HG03060 (cell line): ENCODE measurements around the gene PDK1.

ENCODE experiments used
- ATAC-seq: cut with Tn5 transposase; IDR thresholded peaks from one replicate; pipeline ENCODE4 v1.9.1; 2021; ENCODE audit warnings: low read depth, moderate number of reproducible peaks; ENCODE audit not compliant: unreplicated experiment

Gene PDK1

DNA sequence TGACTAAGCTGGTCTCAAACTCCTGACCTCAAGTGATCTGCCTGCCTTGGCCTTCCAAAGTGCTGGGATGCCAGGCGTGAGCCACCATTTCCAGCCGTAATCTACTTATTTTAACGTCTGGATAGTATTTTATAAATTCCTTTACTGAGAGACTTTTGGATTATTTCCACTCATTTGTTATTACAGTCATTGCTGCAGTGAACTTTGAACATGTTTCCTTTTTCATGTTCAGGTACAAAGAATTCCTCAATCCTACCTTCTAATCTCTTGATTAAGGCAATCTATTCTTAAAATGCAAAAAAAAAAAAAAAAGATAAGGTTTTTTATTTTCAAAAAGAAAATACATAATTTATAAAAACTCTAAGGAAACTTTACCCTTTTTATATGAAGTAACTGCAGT is 78.6 kb downstream of the PDK1 start:
- ATAC-seq = no peak

DNA sequence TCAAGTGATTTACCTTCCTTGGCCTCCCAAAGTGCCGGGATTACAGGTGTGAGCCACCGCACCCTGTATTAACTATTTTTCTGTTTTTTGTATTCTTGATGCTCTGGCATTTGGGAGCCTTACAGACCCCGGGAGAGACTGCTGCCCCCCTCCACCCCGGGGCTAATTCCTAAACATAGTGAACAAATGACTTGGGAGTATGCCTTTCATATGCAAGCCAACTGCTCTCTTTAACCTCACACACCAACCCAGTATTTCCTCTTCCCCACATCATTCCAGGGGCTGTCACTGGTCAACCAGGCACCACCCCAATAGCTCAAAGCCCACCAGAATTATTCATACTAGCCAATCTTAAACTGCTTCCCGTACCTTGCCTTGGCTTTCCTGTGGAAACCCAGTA is 79.7 kb downstream of the PDK1 start:
- no peak for ATAC-seq

DNA sequence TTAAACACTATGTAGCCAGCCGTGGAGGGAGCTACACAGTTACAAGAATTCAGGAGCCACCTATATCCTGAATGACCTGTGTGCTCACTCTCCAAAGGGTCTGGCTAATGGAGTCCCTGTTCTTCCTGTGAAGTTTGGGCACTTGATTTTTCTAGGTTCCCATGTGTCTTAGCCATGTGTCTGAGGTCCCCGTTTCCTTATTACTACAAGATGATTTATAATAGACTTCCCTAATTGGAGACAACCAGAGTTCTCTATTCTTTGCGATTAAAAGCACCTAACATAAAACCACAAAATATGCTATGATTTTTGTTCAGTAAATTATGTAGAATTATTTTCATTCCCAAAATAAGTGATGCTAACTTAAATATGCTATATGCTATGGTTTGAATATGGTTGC is 83.4 kb downstream of the PDK1 start:
- no peak for ATAC-seq

DNA sequence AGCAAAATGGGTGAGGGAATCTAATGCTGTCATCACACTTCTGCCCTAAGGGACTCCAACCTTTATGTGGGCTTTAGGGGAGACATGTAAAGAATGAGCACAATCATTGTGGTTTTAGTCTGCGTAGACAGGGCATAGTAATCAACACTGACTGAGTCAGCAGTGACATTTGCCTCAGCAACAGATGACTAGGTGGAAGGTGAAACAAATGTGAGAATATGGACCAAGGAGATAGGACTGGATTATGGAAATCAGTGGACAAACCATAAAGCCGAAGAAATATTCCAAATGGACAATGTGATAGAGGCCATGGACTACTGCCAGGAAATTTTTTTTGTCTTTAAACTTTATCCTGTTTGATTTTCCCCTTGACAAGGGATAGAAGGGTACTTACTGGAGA is 83.9 kb downstream of the PDK1 start:
- ATAC-seq = no peak

DNA sequence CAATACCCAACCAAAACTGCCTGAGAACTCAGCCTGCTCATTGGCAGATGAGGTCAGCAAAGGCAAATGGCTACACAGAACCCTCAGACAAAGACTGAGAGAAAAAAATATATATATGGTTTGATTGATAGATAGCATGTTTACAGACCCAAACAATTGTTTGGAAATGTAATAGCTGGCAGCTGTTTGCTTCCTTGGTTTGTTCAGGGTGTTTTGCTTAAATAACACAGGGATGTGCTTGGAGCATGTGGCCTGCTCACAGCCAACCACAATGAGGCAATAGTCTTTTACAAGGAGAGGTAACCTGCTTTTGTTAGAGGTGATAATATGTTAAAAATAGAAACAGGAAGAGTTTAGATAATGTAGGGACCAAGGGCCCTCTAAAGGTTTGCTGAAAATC is 84.5 kb downstream of the PDK1 start:
- ATAC-seq = no peak

DNA sequence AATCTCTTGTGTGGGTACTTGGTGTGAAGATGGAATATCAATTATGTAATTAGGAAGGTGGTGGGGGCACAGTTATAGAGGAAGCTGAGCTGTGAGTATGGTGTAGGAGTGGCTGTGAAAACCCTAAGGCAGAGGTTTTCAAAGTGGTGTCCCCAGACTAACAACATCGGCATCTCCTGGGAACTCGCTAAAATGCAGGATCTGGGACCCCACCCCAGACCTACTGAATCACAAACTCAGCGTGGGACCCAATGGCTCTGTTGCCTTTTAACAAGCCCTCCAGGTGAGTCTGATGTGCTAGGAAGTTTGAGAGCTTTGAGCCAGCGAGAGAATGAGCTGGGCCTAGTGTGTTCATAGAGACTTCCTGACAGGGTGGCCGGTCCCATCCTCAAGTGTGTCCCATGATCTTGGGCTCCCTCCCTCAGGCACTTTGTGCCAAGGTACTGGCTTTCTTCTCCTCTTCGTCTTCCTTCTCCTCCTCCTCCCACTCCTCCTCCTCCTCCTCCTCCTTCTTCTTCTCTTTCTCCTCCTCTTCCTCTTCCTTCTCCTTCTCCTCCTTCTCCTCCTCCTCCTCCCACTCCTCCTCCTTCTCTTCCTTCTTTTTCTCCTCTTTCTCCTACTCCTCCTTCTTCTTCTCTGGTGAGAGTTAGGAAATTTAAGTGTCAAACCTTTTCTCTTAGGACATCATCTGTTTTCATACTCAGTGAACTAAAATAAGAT is 86.6 kb downstream of the PDK1 start:
- ATAC-seq = no peak

DNA sequence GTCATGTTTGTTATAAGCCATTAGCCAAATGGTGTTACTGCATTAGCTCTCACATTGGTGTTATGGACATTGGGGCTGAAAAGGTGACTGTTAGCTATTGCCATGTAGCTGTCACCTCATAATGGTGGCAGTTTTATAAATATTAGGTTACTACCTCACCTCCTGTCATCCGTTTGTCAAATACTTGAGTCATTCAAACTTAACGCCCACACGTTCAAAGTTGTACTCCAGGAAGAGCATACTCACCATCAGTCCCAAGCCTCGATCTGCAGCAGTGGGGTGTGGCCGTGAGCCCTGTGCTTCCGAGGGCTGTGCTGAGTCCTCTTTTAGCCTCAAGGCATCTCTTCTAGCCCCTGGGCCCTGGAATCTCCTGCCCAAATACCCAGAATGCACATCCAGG is 87.3 kb downstream of the PDK1 start:
- ATAC-seq = no peak

DNA sequence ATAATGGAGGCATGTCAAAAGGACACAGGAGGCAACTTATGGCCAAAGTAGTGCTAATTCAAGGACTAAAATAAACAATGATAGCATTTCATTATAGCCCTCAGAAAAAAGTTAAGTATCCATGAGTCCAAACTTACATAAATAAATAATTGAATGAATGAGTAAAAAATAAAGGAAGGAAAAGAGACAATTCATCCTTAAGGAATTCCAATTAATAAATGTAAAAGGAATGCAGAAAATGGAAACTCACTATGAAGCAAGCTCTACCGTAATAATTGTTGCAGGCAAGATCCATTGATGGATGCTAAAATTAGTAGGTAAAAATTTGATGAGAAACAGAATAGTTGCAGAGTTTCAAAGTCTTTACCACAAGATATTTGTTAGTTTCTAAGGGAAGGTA is 91.5 kb downstream of the PDK1 start:
- ATAC-seq = no peak

DNA sequence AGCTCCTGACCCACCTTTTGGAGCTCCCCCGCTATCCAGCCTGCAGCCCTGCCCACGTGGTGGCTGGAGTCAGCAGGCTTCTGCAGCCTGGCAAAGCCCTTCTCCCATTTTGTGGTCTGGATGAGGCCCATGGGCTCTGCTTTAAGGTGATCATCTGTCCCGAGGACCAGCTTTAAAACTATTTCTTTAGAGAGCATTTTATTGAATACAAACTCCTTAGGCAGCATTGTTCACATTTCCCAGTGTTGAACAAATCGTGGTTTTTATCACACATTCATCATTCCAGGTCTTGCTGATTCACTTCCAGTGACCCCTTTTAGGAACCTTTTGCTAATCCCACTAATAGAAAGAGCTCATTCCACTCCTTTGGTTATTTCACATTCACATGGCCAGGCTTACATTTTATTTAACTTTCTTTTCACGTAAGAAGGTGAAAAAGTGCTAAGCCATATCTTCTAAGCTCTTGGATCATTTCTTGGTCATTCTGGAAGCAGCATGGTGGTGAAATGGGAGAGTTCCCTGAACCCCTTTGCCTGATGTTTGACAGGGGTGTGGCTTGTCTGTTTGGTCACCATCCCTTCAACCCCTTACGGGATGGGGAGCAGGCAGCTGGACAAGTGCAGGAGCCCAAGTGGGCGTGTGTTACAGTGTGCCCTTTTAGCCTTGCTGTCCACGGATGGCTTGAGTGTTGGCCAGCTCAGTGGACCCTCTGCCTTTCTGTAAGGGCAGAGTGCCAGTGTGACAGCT is 99.4 kb downstream of the PDK1 start:
- ATAC-seq = no peak

DNA sequence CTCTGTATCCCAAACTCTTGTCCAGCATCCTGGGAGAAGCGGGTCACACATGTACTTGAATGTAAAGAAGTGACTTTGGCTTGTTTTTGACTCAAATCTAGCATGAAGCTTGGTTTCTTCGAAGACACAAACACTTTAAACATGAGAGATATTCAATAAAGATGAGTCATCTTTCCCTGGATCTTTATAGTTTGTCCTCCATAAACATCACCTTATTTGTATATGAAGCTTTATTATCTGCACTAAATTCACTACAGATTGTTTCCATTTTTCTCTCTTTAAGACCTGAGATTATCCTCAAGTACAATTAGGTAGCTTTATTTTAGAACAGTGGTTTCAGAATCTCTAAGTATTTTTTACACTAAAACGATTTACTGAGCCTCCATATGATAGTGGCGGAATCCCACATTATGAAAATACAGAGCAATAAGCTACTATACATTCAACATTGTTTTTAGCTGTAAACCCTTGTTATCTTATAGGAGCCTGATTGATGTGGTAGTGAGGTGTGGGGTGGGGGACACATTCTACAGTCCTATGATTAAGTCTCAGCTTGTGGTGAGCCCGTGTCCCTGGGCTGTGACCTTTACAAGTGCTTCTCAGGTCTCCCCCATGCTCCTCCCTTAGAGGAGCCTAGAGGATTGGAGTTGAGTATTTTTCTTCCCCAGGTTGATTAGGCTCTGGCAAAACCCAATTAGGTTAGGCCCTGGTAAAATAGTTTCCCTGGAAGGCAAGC is 100.1 kb downstream of the PDK1 start:
- ATAC-seq = no peak
